ENCODE results near the gene AAR2.

DNA sequence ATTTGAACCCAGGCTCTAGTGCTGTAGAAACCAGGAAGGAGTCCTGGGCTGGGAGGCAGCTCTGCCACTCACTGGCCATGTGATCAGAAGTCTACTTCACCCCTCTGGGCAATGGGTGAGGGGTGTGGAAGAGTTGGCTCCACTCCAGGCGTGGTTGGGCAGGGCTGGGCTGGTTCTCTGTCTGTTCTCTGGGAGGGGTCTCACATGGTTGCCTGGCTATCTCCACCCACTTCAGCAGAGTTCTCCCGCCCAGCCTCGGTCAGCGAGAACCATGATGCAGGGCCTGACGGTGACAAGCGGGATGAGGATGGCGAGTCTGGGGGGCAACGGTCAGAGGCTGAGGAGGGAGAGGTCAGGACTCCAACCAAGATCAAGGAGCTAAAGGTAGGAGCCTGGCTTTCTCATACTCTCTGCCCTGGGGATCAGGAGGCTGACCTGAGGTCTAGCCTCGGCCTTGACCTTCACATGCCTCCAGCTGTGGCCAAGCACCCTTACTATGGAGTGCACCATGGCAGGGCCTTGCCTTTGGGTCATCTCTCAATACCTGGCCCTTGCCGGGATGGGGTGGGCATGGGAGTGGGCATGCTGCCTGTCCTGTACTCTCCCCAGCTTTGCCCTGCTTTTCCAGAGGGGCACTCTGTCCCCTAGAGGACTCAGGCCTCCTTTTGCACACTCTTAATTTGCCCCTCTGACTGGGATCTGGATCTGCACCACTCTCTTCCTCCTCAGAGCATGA, 42.1 kb upstream of the AAR2 start:
- no peak for TF ChIP-seq POLR2A (IDR thresholded peaks at IDR 0.05)
- no peak for TF ChIP-seq CTCF (IDR thresholded peaks at IDR 0.05)
